HEK293 (cell line): ENCODE measurements around the gene LRCH4.

Experiments used
- CTCF ChIA-PET: fragments of 350-600 bp; formaldehyde crosslinking; extraction: SDS; loops from one replicate; lab custom pipeline; 2021; ENCODE audit warnings: antibody characterized with exemption; lab: Yijun Ruan, JAX
- POLR2A ChIA-PET: fragments of 300-600 bp; formaldehyde crosslinking; extraction: SDS; loops from one replicate; lab custom pipeline; 2020; ENCODE audit warnings: antibody characterized with exemption, inconsistent platforms; lab: Yijun Ruan, JAX
- H3K27ac ChIP-seq: fragments of 200-500 bp; sonication (Bioruptor generic); 2 replicates; pipeline ENCODE4 v1.5.1; 2014; ENCODE audit warnings: low read depth, low read length, control low read depth, inconsistent platforms; ENCODE audit errors: extremely low read depth
- H3K36me3 ChIP-seq, 2 experiments: fragments of 200-500 bp in 1 of 2; sonication (Bioruptor generic) in 1 of 2; 1 replicate in 1 of 2; 2 replicates in 1 of 2; pipeline ENCODE4 v1.5.1; 2014 to 2017; ENCODE audit warnings: inconsistent platforms in 2 of 2, low read length in 2 of 2; ENCODE audit not compliant: control insufficient read depth in 2 of 2, insufficient read depth in 1 of 2
- H3K4me1 ChIP-seq: fragments of 200-500 bp; sonication (Bioruptor generic); 2 replicates; pipeline ENCODE4 v1.5.1; 2014; ENCODE audit warnings: mild to moderate bottlenecking, low read length, inconsistent platforms; ENCODE audit not compliant: control insufficient read depth, insufficient read depth
- H3K4me3 ChIP-seq: 2 replicates; pipeline ENCODE4 v1.5.1; 2011; ENCODE audit warnings: low read depth, mild to moderate bottlenecking, control low read depth, low read length, moderate library complexity
- H3K9me3 ChIP-seq: fragments of 200-500 bp; sonication (Bioruptor generic); 2 replicates; pipeline ENCODE4 v1.5.1; 2014; ENCODE audit warnings: low read depth, low read length, inconsistent platforms; ENCODE audit not compliant: control insufficient read depth, insufficient read depth
- ATF2 ChIP-seq: fragments of 450-650 bp; formaldehyde crosslinking; IDR thresholded peaks from 2 replicates; pipeline ENCODE4 v1.5.1; 2016; ENCODE audit warnings: missing biosample characterization, missing genetic modification characterization, low read depth
- HOXC10 ChIP-seq: sonication (generic); formaldehyde crosslinking; IDR thresholded peaks from 2 replicates; pipeline ENCODE4 v1.8.1; 2023; ENCODE audit warnings: mild to moderate bottlenecking, missing genetic modification reagents
- ZFP69B ChIP-seq: fragments of 450-650 bp; formaldehyde crosslinking; IDR thresholded peaks from 2 replicates; pipeline ENCODE4 v1.5.1; 2016; ENCODE audit warnings: missing biosample characterization, missing genetic modification characterization
- ZNF133 ChIP-seq: fragments of 450-650 bp; formaldehyde crosslinking; IDR thresholded peaks from 2 replicates; pipeline ENCODE4 v1.5.1; 2016; ENCODE audit warnings: missing biosample characterization, missing genetic modification characterization
- ZNF211 ChIP-seq: fragments of 450-650 bp; formaldehyde crosslinking; IDR thresholded peaks from 2 replicates; pipeline ENCODE4 v1.5.1; 2016; ENCODE audit warnings: low read depth, missing biosample characterization, missing genetic modification characterization
- ZNF24 ChIP-seq: fragments of 450-650 bp; formaldehyde crosslinking; IDR thresholded peaks from 2 replicates; pipeline ENCODE4 v1.5.1; 2016; ENCODE audit warnings: missing biosample characterization, missing genetic modification characterization
- ZNF266 ChIP-seq: fragments of 450-650 bp; formaldehyde crosslinking; IDR thresholded peaks from 2 replicates; pipeline ENCODE4 v1.5.1; 2016; ENCODE audit warnings: missing biosample characterization, missing genetic modification characterization, low read depth
- ZNF280C ChIP-seq: fragments of 450-650 bp; formaldehyde crosslinking; IDR thresholded peaks from 2 replicates; pipeline ENCODE4 v1.5.1; 2016; ENCODE audit warnings: missing biosample characterization, missing genetic modification characterization
- ZNF391 ChIP-seq: fragments of 450-650 bp; formaldehyde crosslinking; IDR thresholded peaks from 2 replicates; pipeline ENCODE4 v1.5.1; 2016; ENCODE audit warnings: low read depth, missing biosample characterization, missing genetic modification characterization, borderline replicate concordance
- ZNF404 ChIP-seq: fragments of 450-650 bp; formaldehyde crosslinking; IDR thresholded peaks from 2 replicates; pipeline ENCODE4 v1.5.1; 2017; ENCODE audit warnings: missing biosample characterization, missing genetic modification characterization
- ZNF416 ChIP-seq: fragments of 450-650 bp; formaldehyde crosslinking; IDR thresholded peaks from 2 replicates; pipeline ENCODE4 v1.5.1; 2016; ENCODE audit warnings: missing biosample characterization, missing genetic modification characterization
- ZNF501 ChIP-seq: fragments of 450-650 bp; formaldehyde crosslinking; IDR thresholded peaks from 2 replicates; pipeline ENCODE4 v1.5.1; 2016; ENCODE audit warnings: missing biosample characterization, missing genetic modification characterization
- ZNF549 ChIP-seq: fragments of 450-650 bp; IDR thresholded peaks from 2 replicates; pipeline ENCODE4 v1.5.1; 2018; ENCODE audit warnings: missing biosample characterization, missing genetic modification characterization, mild to moderate bottlenecking, inconsistent platforms, moderate library complexity
- ZNF571 ChIP-seq: fragments of 450-650 bp; formaldehyde crosslinking; IDR thresholded peaks from 2 replicates; pipeline ENCODE4 v1.5.0; 2017; ENCODE audit warnings: missing biosample characterization, missing genetic modification characterization
- ZNF585B ChIP-seq: fragments of 450-650 bp; formaldehyde crosslinking; IDR thresholded peaks from 2 replicates; pipeline ENCODE4 v1.5.1; 2016; ENCODE audit warnings: missing biosample characterization, missing genetic modification characterization
- ZNF610 ChIP-seq: fragments of 450-650 bp; formaldehyde crosslinking; IDR thresholded peaks from 2 replicates; pipeline ENCODE4 v1.5.1; 2016; ENCODE audit warnings: missing biosample characterization, missing genetic modification characterization, borderline replicate concordance
- ZNF645 ChIP-seq: fragments of 450-650 bp; formaldehyde crosslinking; IDR thresholded peaks from 2 replicates; pipeline ENCODE4; 2016; ENCODE audit warnings: missing biosample characterization, missing genetic modification characterization
- ZNF664 ChIP-seq: fragments of 450-650 bp; formaldehyde crosslinking; IDR thresholded peaks from 2 replicates; pipeline ENCODE4 v1.5.1; 2016; ENCODE audit warnings: missing biosample characterization, missing genetic modification characterization
- TF ChIP-seq, protein P1 (sequence below): fragments of 450-650 bp; formaldehyde crosslinking; IDR thresholded peaks from 2 replicates; pipeline ENCODE4 v1.5.1; 2017; ENCODE audit warnings: missing biosample characterization, missing genetic modification characterization
- TF ChIP-seq, protein P2 (sequence below): fragments of 450-650 bp; formaldehyde crosslinking; IDR thresholded peaks from 2 replicates; pipeline ENCODE4 v1.5.1; 2016; ENCODE audit warnings: missing biosample characterization, missing genetic modification characterization

Gene LRCH4

DNA sequence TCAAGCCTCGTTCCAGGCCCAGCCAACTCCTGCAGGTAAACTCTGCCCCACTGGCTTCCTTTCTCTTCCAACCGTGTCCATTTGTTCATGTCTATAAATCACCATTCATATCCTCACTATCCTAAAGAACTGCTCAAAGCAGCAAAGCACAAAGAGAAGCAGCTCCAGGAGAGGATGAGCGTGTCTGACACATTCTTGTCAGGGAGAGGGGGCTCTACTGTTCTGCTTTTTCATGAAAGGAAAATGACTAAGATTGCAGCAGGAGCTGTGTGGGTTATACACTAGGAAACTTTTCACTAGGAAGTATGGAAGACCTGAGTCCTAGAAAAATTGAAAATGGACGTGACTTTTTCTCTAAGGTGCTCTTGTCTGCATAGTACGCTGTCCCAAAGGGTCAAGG lies 30.2 kb downstream of the LRCH4 start:
- ChIA-PET CTCF (interaction anchor here (0.6 to 2.4 kb wide), 7 partner anchors 11 to 135 kb away, joined by 3 to 19 read pairs (median 3); no protein-coding TSS in a partner anchor), POLR2A (interaction anchor here (0.6 kb wide), 1 partner anchor 59 kb away, joined by 4 read pairs; no protein-coding TSS in a partner anchor)
- no peak overlapping the region for H3K4me3 ChIP-seq
- no peaks in the 10 kb centered on the region for H3K4me1 ChIP-seq
- no peaks in the 10 kb centered on the region for H3K9me3 ChIP-seq
- TF ChIP-seq ZNF571 (tag by site-specific recombination) (no peak), ZNF664 (tag by site-specific recombination) (no peak), ATF2 (tag by site-specific recombination) (no peak), ZNF549 (tag by site-specific recombination) (no peak), HOXC10 (CRISPR knock-in tag) (no peak), ZNF610 (tag by site-specific recombination) (no peak), ZNF501 (tag by site-specific recombination) (no peak), ZFP69B (tag by site-specific recombination) (no peak), ZNF416 (no peak), ZNF280C (tag by site-specific recombination) (no peak), ZNF133 (tag by site-specific recombination) (no peak), ZNF211 (tag by site-specific recombination) (no peak), ZNF24 (tag by site-specific recombination) (no peak), ZNF585B (tag by site-specific recombination) (no peak), ZNF645 (tag by site-specific recombination) (no peak), ZNF391 (tag by site-specific recombination) (no peak), ZNF266 (tag by site-specific recombination) (no peak), ZNF404 (no peak)
- TF ChIP-seq, protein P1, sequence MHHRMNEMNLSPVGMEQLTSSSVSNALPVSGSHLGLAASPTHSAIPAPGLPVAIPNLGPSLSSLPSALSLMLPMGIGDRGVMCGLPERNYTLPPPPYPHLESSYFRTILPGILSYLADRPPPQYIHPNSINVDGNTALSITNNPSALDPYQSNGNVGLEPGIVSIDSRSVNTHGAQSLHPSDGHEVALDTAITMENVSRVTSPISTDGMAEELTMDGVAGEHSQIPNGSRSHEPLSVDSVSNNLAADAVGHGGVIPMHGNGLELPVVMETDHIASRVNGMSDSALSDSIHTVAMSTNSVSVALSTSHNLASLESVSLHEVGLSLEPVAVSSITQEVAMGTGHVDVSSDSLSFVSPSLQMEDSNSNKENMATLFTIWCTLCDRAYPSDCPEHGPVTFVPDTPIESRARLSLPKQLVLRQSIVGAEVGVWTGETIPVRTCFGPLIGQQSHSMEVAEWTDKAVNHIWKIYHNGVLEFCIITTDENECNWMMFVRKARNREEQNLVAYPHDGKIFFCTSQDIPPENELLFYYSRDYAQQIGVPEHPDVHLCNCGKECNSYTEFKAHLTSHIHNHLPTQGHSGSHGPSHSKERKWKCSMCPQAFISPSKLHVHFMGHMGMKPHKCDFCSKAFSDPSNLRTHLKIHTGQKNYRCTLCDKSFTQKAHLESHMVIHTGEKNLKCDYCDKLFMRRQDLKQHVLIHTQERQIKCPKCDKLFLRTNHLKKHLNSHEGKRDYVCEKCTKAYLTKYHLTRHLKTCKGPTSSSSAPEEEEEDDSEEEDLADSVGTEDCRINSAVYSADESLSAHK (tag by site-specific recombination): no peak
- TF ChIP-seq, protein P2, sequence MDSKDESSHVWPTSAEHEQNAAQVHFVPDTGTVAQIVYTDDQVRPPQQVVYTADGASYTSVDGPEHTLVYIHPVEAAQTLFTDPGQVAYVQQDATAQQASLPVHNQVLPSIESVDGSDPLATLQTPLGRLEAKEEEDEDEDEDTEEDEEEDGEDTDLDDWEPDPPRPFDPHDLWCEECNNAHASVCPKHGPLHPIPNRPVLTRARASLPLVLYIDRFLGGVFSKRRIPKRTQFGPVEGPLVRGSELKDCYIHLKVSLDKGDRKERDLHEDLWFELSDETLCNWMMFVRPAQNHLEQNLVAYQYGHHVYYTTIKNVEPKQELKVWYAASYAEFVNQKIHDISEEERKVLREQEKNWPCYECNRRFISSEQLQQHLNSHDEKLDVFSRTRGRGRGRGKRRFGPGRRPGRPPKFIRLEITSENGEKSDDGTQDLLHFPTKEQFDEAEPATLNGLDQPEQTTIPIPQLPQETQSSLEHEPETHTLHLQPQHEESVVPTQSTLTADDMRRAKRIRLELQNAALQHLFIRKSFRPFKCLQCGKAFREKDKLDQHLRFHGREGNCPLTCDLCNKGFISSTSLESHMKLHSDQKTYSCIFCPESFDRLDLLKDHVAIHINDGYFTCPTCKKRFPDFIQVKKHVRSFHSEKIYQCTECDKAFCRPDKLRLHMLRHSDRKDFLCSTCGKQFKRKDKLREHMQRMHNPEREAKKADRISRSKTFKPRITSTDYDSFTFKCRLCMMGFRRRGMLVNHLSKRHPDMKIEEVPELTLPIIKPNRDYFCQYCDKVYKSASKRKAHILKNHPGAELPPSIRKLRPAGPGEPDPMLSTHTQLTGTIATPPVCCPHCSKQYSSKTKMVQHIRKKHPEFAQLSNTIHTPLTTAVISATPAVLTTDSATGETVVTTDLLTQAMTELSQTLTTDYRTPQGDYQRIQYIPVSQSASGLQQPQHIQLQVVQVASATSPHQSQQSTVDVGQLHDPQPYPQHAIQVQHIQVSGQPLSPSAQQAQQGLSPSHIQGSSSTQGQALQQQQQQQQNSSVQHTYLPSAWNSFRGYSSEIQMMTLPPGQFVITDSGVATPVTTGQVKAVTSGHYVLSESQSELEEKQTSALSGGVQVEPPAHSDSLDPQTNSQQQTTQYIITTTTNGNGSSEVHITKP (tag by site-specific recombination): no peak
- peaks cover 11 to 38% of the 10 kb centered on the region in 2 experiments; a peak in 2 of 3 replicates for H3K36me3 ChIP-seq
- H3K27ac ChIP-seq: no peak overlapping the region
